Fibroblast of lung (primary cell): Measurements from ENCODE around the gene RABL2B. TPM values are rescaled to one million over a fixed set of nuclear protein-coding genes. Genes with fewer than 3 reads are reported as not detected.

Source experiments
- DNase-seq, 2 donors: peaks; one replicate each; pipeline versions ENCODE4 v3.0.0 to v3.0.0-alpha.2; 2010; ENCODE audit warnings: low read depth in 2 of 2
- H2AFZ ChIP-seq: 2 replicates; pipeline ENCODE4 v1.5.1; 2012; ENCODE audit warnings: low read length, control low read depth, inconsistent platforms
- H3K27ac ChIP-seq: 2 replicates; pipeline ENCODE4 v1.5.1; 2011; ENCODE audit warnings: low read length, control low read depth; ENCODE audit not compliant: insufficient read depth
- H3K27me3 ChIP-seq: 2 replicates; pipeline ENCODE4 v1.5.1; 2011; ENCODE audit warnings: mild to moderate bottlenecking, low read length; ENCODE audit not compliant: control insufficient read depth, insufficient read depth
- H3K36me3 ChIP-seq: 2 replicates; pipeline ENCODE4 v1.5.1; 2011; ENCODE audit warnings: low read length; ENCODE audit not compliant: control insufficient read depth, insufficient read depth
- H3K4me1 ChIP-seq: 2 replicates; pipeline ENCODE4 v1.5.1; 2011; ENCODE audit warnings: low read length; ENCODE audit not compliant: control insufficient read depth, insufficient read depth; ENCODE audit errors: extremely low read depth
- H3K4me2 ChIP-seq: 2 replicates; pipeline ENCODE4 v1.5.1; 2011; ENCODE audit warnings: low read length, control low read depth; ENCODE audit not compliant: insufficient read depth; ENCODE audit errors: extremely low read depth
- H3K4me3 ChIP-seq, 4 experiments: fragments of 200-600 bp in 1 of 4; sonication (generic) in 1 of 4; replicated peaks in 1 of 4; 2 replicates each; pipeline ENCODE4 v1.5.1; 2011 to 2016; ENCODE audit warnings: low read length in 4 of 4, low read depth in 3 of 4, mild to moderate bottlenecking in 3 of 4, control low read depth in 2 of 4, inconsistent platforms in 1 of 4, mixed read lengths in 1 of 4; ENCODE audit not compliant: insufficient read depth in 1 of 4; ENCODE audit errors: control extremely low read depth in 1 of 4
- H3K79me2 ChIP-seq: 2 replicates; pipeline ENCODE4 v1.5.1; 2012; ENCODE audit warnings: mild to moderate bottlenecking, low read length, inconsistent platforms; ENCODE audit not compliant: control insufficient read depth, insufficient read depth
- H3K9ac ChIP-seq: 2 replicates; pipeline ENCODE4 v1.5.1; 2011; ENCODE audit warnings: mild to moderate bottlenecking, low read length, control low read depth; ENCODE audit not compliant: insufficient read depth
- H3K9me3 ChIP-seq: 2 replicates; pipeline ENCODE4 v1.5.1; 2012; ENCODE audit warnings: low read depth, low read length; ENCODE audit not compliant: control insufficient read depth, insufficient read depth
- H4K20me1 ChIP-seq: 2 replicates; pipeline ENCODE4 v1.5.1; 2011; ENCODE audit warnings: low read length; ENCODE audit not compliant: control insufficient read depth, insufficient read depth; ENCODE audit errors: extremely low read depth
- EZH2 ChIP-seq: IDR thresholded peaks from 2 replicates; pipeline ENCODE4 v1.5.1; 2012; ENCODE audit warnings: low read length, control low read depth, mild to moderate bottlenecking; ENCODE audit errors: missing control alignments
- polyA plus RNA-seq, 2 donors: library from polyadenylated mRNA; depleted of rRNA in 1 of 2; stranded (reverse) in 1 of 2; unstranded in 1 of 2; fragments of >200 nt; gene quantifications; 2 replicates each; pipeline ENCODE4 v1.2.1, GENCODE V29; 2011 to 2012; ENCODE audit warnings: missing spikeins in 1 of 2
- total RNA-seq: library from RNA; depleted of rRNA; stranded (reverse); fragments of >200 nt; gene quantifications from 2 replicates; pipeline ENCODE4 v1.2.1, GENCODE V29; 2014
- TF ChIP-seq, protein P1 (sequence below), 2 donors: IDR thresholded peaks in 1 of 2; conservative IDR thresholded peaks in 1 of 2; 1 replicate in 1 of 2; 2 replicates in 1 of 2; pipeline ENCODE4 v1.5.1; 2011 to 2012; ENCODE audit warnings: low read length in 2 of 2, control low read depth in 1 of 2, inconsistent platforms in 1 of 2, low read depth in 1 of 2, mild to moderate bottlenecking in 1 of 2

The RABL2B gene
- total and polyA plus RNA-seq, 2 donors (not counting 1 experiment from before 2014, with no cell fraction given), result 11.4 to 23.6 TPM

DNA sequence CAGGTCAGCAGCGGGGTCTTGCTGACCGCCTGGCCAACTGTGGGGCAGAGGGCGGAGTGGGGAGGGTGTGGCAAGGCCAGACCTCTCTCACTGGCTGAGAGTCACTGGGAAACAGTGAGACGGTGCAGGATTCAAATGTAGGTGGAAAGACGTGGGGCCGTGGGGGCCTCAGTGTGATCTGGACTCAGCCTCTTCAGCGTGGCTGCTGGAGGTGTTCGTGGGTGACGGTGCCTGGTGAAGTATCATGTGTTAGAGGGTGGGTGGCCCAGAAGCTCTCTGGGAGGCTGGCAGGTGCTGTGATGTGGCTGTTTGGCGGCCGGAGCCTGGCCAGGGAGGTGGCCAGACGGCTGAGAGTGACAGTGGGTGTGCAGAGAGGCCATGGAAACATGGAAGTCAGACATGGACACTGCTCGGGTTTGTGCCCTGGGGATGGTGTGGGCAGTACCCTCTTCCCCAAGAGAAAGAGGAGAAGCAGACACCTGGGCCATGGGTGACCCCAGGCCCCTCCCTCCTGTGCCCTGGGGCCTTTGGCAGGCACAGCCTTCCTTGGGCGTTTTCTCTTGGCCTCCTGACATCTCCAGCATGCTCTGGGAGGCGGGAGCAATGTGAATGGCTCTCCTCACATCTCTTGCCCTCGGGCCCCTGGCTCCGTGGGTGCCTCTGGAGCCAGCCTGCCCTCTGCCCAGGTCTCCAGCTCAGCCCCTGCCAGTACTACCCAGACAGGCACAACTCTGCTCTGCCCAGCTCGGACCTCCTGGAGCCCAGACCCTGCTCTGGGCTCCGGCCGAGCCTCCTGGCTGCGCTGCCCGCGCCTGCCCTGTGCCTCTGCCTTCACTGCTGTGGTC lies 55.5 kb downstream of the RABL2B start:
- H3K4me3 ChIP-seq, result no peak overlapping the region
- H3K9ac ChIP-seq, result no peak overlapping the region
- no peak for DNase-seq
- no peaks in the 10 kb centered on the region for H3K36me3 ChIP-seq
- no peaks in the 10 kb centered on the region for H3K27me3 ChIP-seq
- no peaks in the 10 kb centered on the region for H3K4me1 ChIP-seq
- no peak overlapping the region for H2AFZ ChIP-seq
- H3K79me2 ChIP-seq, result no peaks in the 10 kb centered on the region
- no peak overlapping the region for H3K27ac ChIP-seq
- no peak for TF ChIP-seq EZH2
- TF ChIP-seq, protein P1, sequence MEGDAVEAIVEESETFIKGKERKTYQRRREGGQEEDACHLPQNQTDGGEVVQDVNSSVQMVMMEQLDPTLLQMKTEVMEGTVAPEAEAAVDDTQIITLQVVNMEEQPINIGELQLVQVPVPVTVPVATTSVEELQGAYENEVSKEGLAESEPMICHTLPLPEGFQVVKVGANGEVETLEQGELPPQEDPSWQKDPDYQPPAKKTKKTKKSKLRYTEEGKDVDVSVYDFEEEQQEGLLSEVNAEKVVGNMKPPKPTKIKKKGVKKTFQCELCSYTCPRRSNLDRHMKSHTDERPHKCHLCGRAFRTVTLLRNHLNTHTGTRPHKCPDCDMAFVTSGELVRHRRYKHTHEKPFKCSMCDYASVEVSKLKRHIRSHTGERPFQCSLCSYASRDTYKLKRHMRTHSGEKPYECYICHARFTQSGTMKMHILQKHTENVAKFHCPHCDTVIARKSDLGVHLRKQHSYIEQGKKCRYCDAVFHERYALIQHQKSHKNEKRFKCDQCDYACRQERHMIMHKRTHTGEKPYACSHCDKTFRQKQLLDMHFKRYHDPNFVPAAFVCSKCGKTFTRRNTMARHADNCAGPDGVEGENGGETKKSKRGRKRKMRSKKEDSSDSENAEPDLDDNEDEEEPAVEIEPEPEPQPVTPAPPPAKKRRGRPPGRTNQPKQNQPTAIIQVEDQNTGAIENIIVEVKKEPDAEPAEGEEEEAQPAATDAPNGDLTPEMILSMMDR (conservative IDR thresholded peaks at IDR 0.05 in 1 of 2, IDR thresholded peaks at IDR 0.05 in 1 of 2; ENCODE audit: low read depth in 1 of 2, low read length in 2 of 2), result no peak
- H3K4me2 ChIP-seq, result no peak overlapping the region
- no peaks in the 10 kb centered on the region for H4K20me1 ChIP-seq
- H3K9me3 ChIP-seq, result no peaks in the 10 kb centered on the region

DNA sequence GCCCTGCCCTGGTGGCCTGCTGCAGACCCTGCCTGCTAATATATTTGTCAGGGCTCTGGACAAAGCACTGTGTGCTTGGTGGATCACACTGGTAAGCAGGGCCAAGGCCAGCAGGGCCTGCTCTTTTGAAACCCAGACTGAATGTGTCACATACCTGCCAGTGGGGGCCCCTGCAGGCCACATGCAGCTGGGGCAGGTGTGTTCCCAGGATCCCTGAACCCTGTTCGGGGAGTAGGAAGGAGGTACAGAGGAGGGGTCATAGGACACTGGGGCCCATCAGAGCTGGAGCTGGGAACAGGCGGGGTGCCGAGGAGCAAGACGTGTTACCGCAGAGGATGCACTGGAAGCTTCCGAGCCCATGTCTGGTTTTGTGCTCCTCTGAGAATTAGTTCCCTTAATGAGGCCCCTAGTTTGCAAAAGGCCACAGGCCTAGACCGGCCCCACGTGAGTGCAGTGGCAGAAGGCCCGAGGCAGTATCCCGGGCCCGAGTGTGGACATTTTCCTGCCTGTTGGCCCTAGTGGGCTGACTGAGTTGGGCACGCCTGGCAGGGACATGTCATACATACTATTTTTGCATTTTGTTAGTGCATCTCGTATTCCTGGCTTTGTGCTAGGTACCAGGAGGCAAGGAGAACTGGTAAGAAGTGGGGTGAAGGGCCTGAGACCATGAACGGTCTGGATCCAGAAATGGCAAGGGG lies 56.6 kb downstream of the RABL2B start:
- no peaks in the 10 kb centered on the region for H3K36me3 ChIP-seq
- no peak for TF ChIP-seq EZH2
- TF ChIP-seq, protein P1 (conservative IDR thresholded peaks at IDR 0.05 in 1 of 2, IDR thresholded peaks at IDR 0.05 in 1 of 2; ENCODE audit: low read depth in 1 of 2, low read length in 2 of 2), result no peak
- no peak overlapping the region for H3K4me3 ChIP-seq
- no peak overlapping the region for H3K9ac ChIP-seq
- no peak overlapping the region for H3K27ac ChIP-seq
- H2AFZ ChIP-seq, result no peak overlapping the region
- H3K27me3 ChIP-seq, result no peaks in the 10 kb centered on the region
- H3K4me2 ChIP-seq, result no peak overlapping the region
- H3K79me2 ChIP-seq, result no peaks in the 10 kb centered on the region
- no peak for DNase-seq
- no peaks in the 10 kb centered on the region for H3K4me1 ChIP-seq
- H4K20me1 ChIP-seq, result no peaks in the 10 kb centered on the region
- H3K9me3 ChIP-seq, result no peaks in the 10 kb centered on the region

DNA sequence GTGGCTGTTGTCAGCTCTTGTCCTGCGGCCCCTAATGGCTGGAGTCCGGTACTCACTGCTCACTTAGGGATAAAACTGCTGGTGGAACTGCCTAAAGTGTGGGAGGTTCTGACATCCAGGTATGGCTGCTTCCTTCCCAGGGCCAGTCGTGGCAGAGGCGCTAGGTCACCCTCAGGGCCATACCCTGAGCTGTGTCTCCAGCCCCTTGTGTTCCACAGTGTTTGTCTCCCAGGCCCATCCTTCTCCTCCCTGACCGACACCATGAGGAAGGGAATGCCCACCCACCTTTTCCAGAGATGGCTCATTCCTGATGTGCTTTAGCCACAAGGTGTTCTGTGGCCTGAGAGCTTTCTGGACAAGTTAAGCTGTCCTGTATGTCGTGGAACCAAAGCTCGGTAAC lies 57.8 kb downstream of the RABL2B start:
- DNase-seq, result no peak
- no peak overlapping the region for H3K9ac ChIP-seq
- no peak overlapping the region for H3K4me3 ChIP-seq
- H3K4me2 ChIP-seq, result no peak overlapping the region
- H4K20me1 ChIP-seq, result no peaks in the 10 kb centered on the region
- no peak for TF ChIP-seq EZH2
- TF ChIP-seq, protein P1 (conservative IDR thresholded peaks at IDR 0.05 in 1 of 2, IDR thresholded peaks at IDR 0.05 in 1 of 2; ENCODE audit: low read depth in 1 of 2, low read length in 2 of 2), result no peak
- H3K79me2 ChIP-seq, result no peaks in the 10 kb centered on the region
- no peaks in the 10 kb centered on the region for H3K27me3 ChIP-seq
- H2AFZ ChIP-seq, result no peak overlapping the region
- no peaks in the 10 kb centered on the region for H3K4me1 ChIP-seq
- no peaks in the 10 kb centered on the region for H3K36me3 ChIP-seq
- H3K9me3 ChIP-seq, result no peaks in the 10 kb centered on the region
- no peak overlapping the region for H3K27ac ChIP-seq
